HG02885 (cell line): ENCODE measurements around the gene ADCY1.

ENCODE experiments used
- ATAC-seq: cut with Tn5 transposase; IDR thresholded peaks from one replicate; pipeline ENCODE4 v1.9.1; 2021; ENCODE audit warnings: mild to moderate bottlenecking; ENCODE audit not compliant: unreplicated experiment, poor library complexity

The ADCY1 gene

GRCh38 chr7:45703373-45703821 is 129.2 kb downstream of the ADCY1 start:
- no peak for ATAC-seq

GRCh38 chr7:45703911-45704682 is 129.9 kb downstream of the ADCY1 start:
- ATAC-seq: no peak

- ATAC-seq: no peak
Observed at GRCh38 chr7:45704683-45705016, 130.5 kb downstream of the ADCY1 start.

- no peak for ATAC-seq
Observed at GRCh38 chr7:45708046-45708950, 134.1 kb downstream of the ADCY1 start.

- no peak for ATAC-seq
Observed at GRCh38 chr7:45709168-45710042, 135.2 kb downstream of the ADCY1 start.

- ATAC-seq: no peak
Observed at GRCh38 chr7:45710271-45711160, 136.3 kb downstream of the ADCY1 start.

- no peak for ATAC-seq
Observed at GRCh38 chr7:45711161-45711490, 137.0 kb downstream of the ADCY1 start.

- ATAC-seq: no peak
Observed at GRCh38 chr7:45712057-45712689, 138.0 kb downstream of the ADCY1 start.

- ATAC-seq: no peak
Observed at GRCh38 chr7:45712872-45713668, 138.9 kb downstream of the ADCY1 start.

GRCh38 chr7:45713669-45714520 is 139.7 kb downstream of the ADCY1 start:
- ATAC-seq: no peak

GRCh38 chr7:45714521-45714820 is 140.3 kb downstream of the ADCY1 start:
- ATAC-seq: no peak

GRCh38 chr7:45715471-45716352 is 141.5 kb downstream of the ADCY1 start:
- no peak for ATAC-seq

- ATAC-seq: no peak
Observed at GRCh38 chr7:45716380-45717203, 142.4 kb downstream of the ADCY1 start.

GRCh38 chr7:45717537-45718235 is 143.5 kb downstream of the ADCY1 start:
- ATAC-seq: no peak
